Measurements from ENCODE around the gene MYT1. TPM values are rescaled to one million over a fixed set of nuclear protein-coding genes. Genes with fewer than 3 reads are reported as not detected.

The MYT1 gene
- total and polyA plus RNA-seq, 2 of the 13 experiments (the other 11 are each of a cell fraction or from before 2014, with no cell fraction given) = 0.58 to 2.5 TPM

DNA sequence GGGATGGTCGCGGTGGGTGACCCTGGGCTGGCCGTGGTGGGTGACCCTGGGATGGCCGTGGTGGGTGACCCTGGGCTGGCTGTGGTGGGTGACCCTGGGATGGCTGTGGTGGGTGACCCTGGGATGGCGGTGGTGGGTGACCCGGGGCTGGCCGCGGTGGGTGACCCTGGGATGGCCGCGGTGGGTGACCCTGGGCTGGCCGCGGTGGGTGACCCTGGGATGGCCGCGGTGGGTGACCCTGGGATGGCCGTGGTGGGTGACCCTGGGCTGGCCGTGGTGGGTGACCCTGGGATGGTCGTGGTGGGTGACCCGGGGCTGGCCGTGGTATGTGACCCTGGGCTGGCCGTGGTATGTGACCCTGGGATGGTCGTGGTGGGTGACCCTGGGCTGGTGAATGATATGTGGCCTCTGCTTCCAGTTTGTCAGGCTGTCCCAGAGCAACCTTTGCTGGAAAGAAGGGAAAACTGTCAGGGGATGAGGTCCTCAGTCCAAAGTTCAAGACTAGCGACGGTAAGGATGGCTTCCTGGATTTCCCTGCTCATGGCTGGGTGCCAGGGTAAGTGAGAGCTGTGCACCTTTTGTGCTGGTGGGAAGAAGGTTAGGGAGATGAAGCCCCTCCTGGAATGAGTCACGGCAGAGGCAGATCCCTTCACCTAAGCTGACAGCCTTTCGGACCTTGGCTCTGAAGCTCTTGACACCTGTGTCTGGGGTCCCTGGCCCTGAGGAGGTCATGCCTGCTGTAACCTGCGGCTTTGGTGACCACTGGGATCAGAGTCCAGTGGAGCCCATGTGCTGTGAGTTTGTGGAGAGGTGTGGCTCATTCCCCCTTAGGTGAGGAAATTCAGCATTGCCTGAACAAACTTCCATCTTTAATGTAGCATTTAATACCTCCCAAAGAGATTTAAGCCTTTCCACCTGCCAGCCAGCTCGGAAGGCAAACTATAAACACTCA lies 72.2 kb downstream of the MYT1 start (continued):
- TF ChIP-seq, protein P1, sequence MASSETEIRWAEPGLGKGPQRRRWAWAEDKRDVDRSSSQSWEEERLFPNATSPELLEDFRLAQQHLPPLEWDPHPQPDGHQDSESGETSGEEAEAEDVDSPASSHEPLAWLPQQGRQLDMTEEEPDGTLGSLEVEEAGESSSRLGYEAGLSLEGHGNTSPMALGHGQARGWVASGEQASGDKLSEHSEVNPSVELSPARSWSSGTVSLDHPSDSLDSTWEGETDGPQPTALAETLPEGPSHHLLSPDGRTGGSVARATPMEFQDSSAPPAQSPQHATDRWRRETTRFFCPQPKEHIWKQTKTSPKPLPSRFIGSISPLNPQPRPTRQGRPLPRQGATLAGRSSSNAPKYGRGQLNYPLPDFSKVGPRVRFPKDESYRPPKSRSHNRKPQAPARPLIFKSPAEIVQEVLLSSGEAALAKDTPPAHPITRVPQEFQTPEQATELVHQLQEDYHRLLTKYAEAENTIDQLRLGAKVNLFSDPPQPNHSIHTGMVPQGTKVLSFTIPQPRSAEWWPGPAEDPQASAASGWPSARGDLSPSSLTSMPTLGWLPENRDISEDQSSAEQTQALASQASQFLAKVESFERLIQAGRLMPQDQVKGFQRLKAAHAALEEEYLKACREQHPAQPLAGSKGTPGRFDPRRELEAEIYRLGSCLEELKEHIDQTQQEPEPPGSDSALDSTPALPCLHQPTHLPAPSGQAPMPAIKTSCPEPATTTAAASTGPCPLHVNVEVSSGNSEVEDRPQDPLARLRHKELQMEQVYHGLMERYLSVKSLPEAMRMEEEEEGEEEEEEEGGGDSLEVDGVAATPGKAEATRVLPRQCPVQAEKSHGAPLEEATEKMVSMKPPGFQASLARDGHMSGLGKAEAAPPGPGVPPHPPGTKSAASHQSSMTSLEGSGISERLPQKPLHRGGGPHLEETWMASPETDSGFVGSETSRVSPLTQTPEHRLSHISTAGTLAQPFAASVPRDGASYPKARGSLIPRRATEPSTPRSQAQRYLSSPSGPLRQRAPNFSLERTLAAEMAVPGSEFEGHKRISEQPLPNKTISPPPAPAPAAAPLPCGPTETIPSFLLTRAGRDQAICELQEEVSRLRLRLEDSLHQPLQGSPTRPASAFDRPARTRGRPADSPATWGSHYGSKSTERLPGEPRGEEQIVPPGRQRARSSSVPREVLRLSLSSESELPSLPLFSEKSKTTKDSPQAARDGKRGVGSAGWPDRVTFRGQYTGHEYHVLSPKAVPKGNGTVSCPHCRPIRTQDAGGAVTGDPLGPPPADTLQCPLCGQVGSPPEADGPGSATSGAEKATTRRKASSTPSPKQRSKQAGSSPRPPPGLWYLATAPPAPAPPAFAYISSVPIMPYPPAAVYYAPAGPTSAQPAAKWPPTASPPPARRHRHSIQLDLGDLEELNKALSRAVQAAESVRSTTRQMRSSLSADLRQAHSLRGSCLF (CRISPR knock-in tag; IDR thresholded peaks at IDR 0.05; ENCODE audit: borderline replicate concordance) = no peak
- TF ChIP-seq ETV6 (CRISPR knock-in tag; conservative IDR thresholded peaks at IDR 0.05) (no peak; the same call in 1 of the 2 replicates), SRSF4 (IDR thresholded peaks at IDR 0.05; ENCODE audit: low read depth, low read length, poor library complexity, severe bottlenecking) (no peak), ZNF33B (CRISPR knock-in tag; IDR thresholded peaks at IDR 0.05) (no peak), ZNF773 (CRISPR knock-in tag; IDR thresholded peaks at IDR 0.05; ENCODE audit: borderline replicate concordance) (no peak), ZSCAN21 (CRISPR knock-in tag; IDR thresholded peaks at IDR 0.05; ENCODE audit: borderline replicate concordance) (no peak), ZNF350 (CRISPR knock-in tag; IDR thresholded peaks at IDR 0.05; ENCODE audit: borderline replicate concordance, low read depth) (peak; percentile 87; the same call in 1 of the 2 replicates), YEATS4 (CRISPR knock-in tag; IDR thresholded peaks at IDR 0.05; ENCODE audit: borderline replicate concordance) (peak; percentile 76), RARA (CRISPR knock-in tag; IDR thresholded peaks at IDR 0.05) (peak; percentile 85), ARHGAP35 (CRISPR knock-in tag; IDR thresholded peaks at IDR 0.05; ENCODE audit: borderline replicate concordance) (no peak; the same call in 1 of the 2 replicates), ZNF614 (CRISPR knock-in tag; IDR thresholded peaks at IDR 0.05; ENCODE audit: borderline replicate concordance) (no peak; the same call in none of the 2 replicates)
- TF ChIP-seq, protein P2, sequence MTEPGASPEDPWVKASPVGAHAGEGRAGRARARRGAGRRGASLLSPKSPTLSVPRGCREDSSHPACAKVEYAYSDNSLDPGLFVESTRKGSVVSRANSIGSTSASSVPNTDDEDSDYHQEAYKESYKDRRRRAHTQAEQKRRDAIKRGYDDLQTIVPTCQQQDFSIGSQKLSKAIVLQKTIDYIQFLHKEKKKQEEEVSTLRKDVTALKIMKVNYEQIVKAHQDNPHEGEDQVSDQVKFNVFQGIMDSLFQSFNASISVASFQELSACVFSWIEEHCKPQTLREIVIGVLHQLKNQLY (CRISPR knock-in tag; IDR thresholded peaks at IDR 0.05) = peak; percentile 65; the same call in 1 of the 2 replicates
- TF ChIP-seq, protein P3, sequence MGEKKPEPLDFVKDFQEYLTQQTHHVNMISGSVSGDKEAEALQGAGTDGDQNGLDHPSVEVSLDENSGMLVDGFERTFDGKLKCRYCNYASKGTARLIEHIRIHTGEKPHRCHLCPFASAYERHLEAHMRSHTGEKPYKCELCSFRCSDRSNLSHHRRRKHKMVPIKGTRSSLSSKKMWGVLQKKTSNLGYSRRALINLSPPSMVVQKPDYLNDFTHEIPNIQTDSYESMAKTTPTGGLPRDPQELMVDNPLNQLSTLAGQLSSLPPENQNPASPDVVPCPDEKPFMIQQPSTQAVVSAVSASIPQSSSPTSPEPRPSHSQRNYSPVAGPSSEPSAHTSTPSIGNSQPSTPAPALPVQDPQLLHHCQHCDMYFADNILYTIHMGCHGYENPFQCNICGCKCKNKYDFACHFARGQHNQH (CRISPR knock-in tag; IDR thresholded peaks at IDR 0.05) = peak; percentile 85
- TF ChIP-seq, protein P4, sequence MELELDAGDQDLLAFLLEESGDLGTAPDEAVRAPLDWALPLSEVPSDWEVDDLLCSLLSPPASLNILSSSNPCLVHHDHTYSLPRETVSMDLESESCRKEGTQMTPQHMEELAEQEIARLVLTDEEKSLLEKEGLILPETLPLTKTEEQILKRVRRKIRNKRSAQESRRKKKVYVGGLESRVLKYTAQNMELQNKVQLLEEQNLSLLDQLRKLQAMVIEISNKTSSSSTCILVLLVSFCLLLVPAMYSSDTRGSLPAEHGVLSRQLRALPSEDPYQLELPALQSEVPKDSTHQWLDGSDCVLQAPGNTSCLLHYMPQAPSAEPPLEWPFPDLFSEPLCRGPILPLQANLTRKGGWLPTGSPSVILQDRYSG (CRISPR knock-in tag; IDR thresholded peaks at IDR 0.05) = no peak
- TF ChIP-seq, protein P5, sequence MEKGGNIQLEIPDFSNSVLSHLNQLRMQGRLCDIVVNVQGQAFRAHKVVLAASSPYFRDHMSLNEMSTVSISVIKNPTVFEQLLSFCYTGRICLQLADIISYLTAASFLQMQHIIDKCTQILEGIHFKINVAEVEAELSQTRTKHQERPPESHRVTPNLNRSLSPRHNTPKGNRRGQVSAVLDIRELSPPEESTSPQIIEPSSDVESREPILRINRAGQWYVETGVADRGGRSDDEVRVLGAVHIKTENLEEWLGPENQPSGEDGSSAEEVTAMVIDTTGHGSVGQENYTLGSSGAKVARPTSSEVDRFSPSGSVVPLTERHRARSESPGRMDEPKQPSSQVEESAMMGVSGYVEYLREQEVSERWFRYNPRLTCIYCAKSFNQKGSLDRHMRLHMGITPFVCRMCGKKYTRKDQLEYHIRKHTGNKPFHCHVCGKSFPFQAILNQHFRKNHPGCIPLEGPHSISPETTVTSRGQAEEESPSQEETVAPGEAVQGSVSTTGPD (CRISPR knock-in tag; IDR thresholded peaks at IDR 0.05) = peak; percentile 97
- TF ChIP-seq, protein P6, sequence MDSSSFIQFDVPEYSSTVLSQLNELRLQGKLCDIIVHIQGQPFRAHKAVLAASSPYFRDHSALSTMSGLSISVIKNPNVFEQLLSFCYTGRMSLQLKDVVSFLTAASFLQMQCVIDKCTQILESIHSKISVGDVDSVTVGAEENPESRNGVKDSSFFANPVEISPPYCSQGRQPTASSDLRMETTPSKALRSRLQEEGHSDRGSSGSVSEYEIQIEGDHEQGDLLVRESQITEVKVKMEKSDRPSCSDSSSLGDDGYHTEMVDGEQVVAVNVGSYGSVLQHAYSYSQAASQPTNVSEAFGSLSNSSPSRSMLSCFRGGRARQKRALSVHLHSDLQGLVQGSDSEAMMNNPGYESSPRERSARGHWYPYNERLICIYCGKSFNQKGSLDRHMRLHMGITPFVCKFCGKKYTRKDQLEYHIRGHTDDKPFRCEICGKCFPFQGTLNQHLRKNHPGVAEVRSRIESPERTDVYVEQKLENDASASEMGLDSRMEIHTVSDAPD (CRISPR knock-in tag; IDR thresholded peaks at IDR 0.05) = peak; percentile 93

All from HepG2 (cell line).